Measurements from ENCODE around the gene BMF.
"Not testable (repeated sequence)": the region's sequence is repeated elsewhere in the genome, so short reads cannot be mapped to it uniquely, and the experiment has no call there.

Gene BMF, protein sequence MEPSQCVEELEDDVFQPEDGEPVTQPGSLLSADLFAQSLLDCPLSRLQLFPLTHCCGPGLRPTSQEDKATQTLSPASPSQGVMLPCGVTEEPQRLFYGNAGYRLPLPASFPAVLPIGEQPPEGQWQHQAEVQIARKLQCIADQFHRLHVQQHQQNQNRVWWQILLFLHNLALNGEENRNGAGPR

DNA sequence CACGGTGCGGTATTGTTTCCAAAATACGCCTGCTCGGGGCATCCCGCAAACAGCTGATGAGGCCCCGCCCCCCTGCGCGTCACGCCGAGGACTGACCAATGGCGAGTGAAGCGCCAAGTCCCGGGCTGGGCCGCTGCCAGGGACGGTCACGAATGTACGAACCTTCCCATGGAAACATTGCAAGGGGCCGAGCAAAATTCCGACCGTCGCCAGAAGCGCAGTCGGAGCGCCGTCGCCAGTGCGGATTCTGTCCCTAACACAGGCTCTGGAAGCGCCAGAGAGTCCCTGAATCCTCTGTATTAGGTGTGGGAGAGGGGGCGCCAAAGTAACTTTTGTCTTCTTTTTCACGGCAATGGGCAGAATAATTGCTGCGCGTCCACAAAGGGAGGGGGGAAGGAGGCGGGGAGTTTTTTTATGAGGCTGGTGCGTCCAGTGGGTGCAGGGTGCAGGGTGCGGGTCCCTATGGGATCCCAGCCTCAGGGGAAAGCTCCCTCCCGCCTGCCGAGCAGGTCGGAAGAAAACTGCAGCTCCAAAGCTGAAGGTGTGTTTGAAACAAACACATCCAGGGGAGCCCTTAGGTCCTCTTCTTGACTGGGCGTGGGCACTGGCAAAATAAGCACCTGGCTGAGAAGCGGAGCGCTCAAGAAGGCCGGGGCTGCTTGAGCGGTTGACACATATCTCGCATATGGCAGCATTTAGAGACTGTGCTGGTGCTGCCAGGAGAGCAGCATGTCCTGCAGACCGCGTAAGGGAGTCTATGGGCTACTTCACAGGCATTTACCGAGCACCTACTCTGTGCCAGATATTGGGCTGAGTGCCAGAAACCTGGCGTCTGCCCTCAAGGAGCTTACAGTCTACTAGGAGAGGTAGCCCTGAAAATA is at the start of gene BMF:
TSS of gene BMF (minus strand) at position 25 of the 881 bp plus-strand sequence. CDS start 2,793 bp downstream, outside the sequence.
- peak; percentile 97 for DNase-seq (ENCODE audit: low spot score)

DNA sequence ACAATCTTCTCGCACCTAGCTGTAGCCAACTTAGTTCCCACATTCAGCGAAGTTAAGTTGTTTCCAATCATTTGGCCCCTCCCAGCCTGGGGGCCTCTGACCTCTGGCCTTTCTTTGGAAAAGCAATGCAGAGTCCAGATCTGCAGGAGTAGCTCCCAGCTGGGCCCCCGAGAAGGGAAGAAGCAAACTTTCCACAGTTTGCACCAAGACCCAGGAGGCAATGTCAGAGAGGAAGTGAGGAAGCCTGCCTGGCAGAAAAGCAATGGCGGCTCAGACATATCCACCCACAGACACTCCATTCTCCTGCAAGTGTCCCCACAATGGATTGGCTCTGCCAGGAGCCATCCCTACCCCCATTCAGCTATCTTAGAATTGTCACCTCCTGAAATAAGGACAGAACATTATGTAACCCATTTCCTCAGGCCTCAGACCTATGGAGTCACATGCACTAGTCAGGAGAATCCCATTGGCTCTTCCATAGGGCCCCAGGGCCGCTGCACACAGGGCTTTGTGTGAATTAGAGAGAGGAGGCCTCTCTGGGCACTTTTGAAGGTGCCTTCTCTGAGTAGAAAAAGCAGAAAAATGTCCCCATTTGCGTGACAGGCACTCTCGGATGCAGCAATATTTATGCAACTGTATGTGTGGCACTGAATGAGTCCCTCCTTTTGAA is 49.2 kb upstream of the BMF start:
- no peak for DNase-seq (ENCODE audit: low spot score)

DNA sequence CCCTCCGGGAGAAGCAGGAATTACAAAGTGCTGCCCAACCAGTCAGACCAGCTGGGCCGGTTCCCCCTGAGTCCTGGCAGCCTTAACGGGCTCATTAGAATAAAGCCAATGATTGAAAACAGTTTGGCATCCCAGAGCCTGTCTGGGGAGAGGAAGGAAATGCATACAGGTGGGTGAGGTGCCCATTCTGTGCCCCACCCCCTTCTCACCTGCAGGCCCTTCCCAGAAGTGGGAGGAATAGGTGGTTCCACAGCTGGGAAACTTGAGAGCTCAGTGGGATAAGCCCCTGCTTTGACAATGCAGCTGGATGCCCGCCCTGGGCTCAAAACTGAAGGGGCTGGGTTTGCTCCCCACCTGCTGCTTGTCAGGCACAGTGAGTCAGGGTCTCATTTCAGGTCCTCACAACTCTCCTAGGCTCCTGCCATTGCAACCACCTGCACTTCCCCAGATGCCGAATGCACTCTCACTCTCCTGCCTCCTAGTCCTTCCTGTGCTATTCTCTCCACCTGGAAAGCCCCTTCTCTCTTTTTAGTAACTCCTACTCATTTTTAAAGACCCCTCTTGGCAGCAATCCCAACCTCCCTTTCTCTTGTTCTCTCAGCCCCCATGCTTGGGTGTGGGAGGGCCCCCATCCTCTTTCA is 46.7 kb upstream of the BMF start:
- DNase-seq (ENCODE audit: low spot score) = no peak

DNA sequence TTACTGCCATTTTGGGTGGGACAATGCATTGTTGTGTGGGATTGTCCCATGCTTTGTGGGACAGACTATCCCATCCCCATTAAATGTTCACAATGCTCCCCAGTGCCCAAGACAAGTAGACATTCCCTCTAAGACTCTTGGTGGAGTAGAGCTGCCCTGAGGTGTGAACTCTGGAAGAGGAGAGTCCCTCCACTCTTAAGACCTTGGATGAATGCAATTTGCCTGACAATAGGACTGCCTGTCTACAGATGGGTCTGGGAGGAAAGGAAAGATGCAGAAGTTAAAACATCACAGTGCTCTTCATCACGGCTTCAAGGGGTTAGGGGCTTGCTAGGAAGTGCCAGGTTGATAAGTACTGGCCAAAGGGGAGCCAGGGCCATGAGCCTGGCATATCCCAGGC is 46.1 kb upstream of the BMF start:
- DNase-seq (ENCODE audit: low spot score) = not testable (repeated sequence)

DNA sequence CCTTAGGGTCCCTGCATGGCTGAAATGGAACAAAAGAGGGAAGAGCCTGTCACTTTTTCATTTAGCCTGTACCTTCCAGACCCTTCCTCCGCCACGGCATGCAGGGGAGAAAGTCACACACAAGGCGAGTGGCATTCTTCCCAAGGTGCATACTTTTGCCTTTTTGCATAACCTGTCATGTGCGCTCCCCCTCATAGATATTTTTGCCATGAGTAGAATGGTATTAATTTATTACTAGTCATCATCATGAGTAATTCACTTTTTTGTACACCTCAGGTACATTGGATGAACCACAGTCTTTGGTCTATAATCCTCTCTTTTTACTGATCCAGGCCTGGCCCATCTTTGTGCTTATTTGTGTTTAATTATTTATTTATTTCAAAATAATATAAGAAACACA is 43.3 kb upstream of the BMF start:
- no peak for DNase-seq (ENCODE audit: low spot score)

DNA sequence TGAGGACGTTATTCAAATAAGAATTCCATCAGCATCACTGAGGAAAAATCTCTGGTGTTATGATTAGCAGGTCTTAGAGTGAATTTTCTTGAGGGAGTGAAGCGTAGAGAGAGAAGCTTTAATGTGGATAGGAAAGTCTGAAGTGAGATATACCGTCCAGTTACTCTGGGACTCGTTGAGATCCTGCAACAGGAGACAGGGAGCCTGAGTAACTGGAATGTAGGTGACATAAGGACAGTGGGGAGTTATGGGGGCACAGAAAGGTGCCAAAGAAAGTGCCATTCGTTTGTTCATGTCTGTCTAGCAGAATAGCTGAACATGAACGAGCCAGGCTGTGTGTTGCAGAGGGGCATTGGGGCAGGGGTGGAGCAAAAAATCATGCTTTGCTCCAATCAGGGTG is 42.8 kb upstream of the BMF start:
- DNase-seq (ENCODE audit: low spot score) = no peak

DNA sequence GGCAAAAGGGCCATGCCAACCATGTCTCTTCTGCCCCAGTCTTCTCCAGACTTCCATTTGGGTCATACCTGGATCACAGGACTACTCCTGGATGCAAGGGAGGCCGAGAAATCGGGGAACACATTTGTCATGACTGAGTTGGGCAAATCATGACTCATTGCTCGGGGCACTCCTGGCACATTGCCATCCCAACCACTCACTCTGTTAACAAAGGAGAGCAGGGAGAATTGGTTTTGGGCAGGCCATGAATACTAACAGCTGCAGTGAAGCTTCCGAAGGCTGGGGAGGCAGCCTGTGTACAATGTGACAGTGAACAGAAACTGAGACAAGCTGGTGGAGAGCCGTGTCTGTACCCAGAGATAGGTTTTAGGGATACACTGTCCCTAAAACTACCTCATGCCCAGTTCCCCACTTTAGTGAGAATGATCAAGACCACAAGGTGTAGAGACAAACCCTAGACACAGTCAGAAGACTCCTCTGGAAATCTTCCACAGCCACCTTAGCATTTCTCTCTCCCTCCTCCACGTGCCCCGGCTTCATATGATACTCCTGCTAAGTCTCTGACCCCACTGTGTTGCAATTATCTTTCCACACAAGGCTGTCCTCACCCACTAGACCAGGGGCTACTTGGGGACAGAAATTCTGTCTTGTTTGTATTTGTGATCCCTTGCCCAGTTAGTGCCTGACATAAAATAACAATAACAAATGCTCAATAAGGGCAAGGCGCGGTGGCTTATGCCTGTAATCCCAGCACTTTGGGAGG is 41.7 kb upstream of the BMF start:
- no peak for DNase-seq (ENCODE audit: low spot score)

DNA sequence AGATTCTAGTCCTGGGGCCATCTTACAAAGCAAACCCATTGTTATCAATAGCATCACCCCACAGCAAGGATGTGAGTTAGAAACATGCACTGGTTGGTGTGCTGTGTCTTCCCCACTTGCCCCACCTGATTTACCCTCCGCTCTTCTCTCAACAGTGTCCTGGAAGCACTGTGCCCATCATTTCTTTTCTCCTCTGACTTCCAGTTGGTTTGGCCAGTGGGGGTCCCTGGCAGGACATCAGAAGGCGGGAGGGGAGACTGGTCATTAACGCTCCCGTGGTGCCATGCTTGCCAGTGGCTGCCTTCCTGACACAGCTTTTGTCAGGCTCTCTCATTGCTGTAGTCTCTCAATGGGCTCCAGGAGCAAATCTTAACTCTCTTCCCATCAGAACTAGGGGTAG is 40.7 kb upstream of the BMF start:
- DNase-seq (ENCODE audit: low spot score) = no peak

DNA sequence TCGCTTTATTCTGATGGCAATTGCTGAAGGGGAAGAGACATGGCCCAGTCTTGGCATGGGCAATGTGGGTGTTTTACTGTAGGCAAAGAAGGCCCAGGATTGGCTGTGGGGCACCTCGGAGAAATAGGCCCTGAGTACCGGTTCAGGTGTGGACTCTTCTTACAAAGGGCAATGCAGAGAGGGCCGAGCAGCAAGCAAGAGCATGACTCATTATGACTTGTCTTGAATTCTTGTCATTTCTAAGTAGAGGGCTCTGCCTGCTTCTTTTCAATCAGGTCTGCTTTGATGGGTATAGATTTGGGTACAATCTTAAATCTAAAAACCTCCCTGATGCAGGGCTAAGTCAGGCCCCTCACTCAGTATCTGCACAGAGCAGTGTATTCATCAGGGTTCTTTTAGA is 37.4 kb upstream of the BMF start:
- DNase-seq (ENCODE audit: low spot score) = peak; percentile 23

DNA sequence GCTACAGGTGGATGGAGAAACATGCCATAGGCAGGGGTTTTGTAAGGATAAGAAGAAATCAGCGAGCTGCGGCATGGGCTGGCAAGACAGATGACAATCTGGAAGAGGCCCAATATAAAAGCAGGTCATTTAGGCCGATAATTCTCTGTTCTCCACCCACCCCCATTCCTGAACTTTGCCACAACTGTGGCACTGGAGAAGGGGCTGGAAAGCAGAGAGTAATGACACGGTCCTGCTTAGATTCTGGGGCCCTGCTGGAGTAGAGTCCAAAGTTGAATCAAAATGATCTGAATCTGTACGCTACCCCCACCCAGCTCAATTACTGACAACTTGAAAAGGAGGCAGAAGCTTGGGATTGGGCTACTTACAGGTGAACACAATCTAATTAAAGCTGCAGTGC is 33.7 kb upstream of the BMF start:
- no peak for DNase-seq (ENCODE audit: low spot score)

DNA sequence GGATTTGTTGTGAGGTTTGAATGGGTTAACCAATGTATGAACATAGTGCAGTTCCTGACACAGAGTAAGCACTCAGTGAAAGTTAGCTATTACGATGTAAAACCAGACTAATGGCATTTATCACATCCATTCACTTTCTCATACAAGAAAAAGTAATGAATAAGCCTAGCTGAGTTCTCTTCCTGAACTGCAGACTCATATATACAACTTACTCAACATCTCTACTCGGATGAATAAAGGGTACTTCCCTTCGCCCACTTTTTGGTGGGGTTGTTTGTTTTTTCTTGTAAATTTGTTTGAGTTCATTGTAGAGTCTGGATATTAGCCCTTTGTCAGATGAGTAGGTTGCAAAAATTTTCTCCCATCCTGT is 29.5 kb upstream of the BMF start:
- DNase-seq (ENCODE audit: low spot score) = not testable (repeated sequence)

DNA sequence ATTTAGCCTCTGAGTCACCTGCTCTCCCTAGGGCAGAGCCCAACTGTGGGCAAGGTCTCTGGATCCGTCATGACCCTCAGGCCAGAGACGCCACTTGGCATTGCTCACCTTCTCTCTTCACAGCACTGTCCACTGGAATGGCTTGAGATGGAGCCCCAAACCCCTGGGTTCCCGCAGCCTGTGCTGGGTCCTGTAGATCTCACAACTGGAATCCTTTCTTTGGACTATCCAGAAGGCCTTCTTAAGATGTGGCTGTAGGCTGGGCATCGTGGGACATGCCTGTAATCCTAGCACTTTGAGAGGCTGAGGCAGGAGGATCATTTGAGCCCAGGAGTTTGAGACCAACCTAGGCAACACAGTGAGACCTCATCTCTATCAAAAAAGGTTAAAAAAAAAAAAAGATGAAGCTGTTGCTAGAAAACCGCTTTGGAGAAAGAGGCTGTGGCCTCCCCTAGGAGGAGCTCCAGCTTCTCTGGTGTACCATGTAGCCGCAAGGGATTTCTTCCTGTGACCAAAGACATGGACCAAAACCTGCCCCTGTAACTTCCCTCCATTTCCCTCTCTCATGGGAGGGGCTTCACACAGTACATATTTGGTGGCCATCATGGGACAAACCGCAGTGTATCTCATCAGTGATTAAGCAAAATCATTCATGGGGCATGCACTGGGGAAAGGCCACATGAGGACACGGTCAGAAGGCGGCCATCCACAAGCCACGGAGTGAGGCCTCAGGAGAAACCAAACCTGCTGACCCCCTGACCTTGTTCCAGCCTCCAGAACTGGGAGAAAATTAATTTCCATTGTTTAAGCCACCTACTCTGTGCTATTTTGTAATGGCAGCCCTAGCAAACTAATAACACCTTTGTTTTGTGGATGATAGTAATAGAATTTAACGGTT is 28.9 kb upstream of the BMF start:
- DNase-seq (ENCODE audit: low spot score) = no peak

DNA sequence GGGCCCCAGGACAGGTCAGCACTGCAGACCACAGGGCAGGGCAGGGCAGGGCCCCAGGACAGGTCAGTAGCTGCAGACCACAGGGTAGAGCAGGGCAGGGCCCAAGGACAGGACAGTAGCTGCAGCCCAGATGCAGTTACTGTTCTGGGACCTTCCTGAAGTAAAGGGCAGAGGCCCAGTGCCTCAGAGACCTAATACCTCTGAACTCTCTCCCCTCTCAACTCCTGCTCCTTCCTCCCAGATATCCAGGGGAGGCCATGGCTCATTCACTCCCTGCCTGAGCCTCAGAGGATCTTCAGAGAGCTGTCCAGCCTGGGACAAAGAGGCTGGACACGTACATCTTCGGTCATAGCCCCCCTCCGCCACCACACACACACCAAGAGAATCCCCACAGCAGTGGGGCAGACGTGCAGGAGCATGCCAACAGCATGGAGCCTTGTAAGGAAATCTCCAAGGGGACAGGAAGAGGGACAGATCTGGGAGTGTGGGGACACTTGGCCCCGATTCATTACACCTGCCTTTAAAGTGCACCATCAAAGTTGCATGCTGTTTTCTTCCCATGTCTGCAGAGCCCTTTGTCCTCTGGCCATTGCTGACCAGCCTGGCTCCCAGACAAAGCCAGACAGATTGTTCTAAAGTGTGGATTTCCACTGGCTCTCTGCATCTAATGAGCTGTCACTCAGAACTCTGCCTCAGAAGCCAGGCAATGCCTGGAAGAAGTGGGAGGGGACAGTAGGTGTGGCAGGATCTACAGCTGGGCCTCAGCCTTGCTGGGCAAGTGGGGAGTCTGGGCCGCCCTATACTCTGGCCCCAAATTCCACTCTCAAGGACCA is 28.0 kb upstream of the BMF start:
- no peak for DNase-seq (ENCODE audit: low spot score)

DNA sequence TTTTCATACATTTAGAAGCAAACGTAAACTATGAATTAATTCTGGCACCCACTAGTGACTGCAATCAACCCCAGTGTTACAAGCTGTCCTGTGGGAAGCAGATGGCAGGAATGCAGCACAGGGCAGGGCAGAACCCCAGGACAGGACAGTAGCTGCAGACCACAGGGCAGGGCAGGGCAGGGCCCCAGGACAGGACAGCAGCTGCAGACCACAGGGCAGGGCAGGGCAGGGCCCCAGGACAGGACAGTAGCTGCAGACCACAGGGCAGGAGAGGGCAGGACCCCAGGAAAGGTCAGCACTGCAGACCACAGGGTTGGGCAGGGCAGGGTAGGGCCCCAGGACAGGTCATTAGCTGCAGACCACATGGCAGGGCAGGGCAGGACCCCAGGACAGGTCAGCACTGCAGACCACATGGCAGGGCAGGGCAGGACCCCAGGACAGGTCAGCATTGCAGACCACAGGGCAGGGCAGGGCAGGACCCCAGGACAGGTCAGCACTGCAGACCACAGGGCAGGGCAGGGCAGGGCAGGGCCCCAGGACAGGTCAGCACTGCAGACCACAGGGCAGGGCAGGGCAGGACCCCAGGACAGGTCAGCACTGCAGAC is 27.3 kb upstream of the BMF start:
- not testable (repeated sequence) for DNase-seq (ENCODE audit: low spot score)

DNA sequence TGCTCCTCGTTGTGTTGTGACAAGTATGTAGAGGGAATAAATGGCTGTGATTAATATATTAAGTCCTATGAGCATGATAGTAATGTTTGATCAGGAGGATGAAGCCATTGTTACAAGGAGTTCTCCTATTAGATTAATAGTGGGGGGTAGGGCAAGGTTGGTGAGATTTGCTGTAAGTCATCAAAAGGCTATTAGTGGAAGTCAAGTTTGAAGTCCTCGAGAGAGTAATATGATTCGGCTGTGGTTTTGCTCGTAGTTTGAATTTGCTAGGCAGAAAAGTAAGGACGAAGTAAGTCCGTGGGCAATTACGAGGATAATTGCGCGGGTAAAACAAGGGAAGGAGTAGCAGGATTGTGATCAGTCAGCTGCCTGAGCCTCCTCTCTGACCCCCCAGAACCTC is 26.2 kb upstream of the BMF start:
- DNase-seq (ENCODE audit: low spot score) = no peak

DNA sequence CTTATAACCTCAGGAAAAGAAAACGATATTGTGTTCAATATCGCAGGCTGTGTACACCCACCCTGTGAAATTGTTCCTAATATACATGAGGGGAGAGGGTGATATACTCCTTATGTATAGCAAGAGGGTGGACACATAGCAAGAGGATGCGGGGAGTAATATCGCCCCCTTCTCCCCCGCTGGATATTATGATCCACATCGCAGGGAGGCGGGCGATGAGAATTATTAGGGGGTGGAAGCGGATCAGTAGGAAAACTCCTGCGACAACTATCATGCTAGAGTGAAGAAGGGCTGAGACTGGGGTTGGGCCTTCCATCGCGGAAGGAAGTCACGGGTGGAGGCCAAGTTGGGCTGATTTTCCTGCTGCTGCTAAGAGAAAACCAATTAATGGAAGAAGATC is 24.9 kb upstream of the BMF start:
- DNase-seq (ENCODE audit: low spot score) = no peak

DNA sequence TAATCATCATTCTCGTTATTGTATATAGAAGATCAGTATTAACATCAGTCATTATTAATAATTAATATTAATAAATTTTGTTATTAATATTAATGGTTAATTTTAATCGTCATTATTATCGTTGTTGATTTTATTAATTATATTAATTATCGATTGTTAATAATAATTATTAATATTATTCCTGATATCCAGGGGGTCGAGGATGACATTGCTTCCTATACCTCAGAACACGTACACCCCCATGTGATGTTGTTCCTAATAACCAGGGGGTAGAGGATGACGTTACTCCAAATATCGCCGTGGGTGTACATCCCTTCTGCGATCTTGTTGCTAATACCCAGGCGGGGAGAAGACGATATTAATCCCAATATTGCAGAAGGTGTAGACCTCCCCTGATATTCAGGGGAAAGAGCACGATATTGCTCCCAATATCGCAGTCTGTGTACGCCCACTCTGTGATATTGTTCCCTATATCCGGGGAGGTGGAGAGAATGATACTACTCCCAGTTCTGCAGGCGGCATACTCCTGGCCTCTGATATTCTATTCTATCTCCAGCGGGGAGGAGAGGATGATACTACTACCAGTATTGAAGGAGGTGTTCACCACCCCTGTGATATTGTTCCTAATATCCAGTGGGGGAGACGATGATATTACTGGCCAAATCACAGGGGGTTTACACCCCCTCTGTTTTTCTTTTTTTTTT is 22.3 kb upstream of the BMF start:
- DNase-seq (ENCODE audit: low spot score) = no peak

DNA sequence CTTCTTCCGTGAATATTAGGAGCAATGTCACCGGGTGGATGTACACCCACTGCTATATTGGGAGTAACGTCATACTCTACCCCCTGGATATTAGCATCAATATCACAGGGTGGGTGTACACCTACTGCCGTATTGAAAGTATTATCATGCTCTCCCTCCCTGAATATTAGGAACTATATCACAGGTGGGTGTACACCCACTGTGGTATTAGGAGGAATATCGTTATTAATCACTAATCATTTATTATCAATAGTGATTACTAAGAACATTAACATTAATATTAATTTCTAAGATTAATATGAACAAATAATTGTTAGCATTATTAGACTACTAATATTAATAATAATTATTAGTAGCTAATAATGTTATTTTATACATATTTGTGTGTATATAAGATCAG is 21.4 kb upstream of the BMF start:
- DNase-seq (ENCODE audit: low spot score) = no peak

Data from hepatic stellate cell (primary cell).